Testis (tissue), 2 donors: ENCODE measurements around the gene SFMBT1.

ENCODE experiments used
- POLR2A ChIP-seq: fragments of 450-650 bp; IDR thresholded peaks from one replicate; pipeline ENCODE4 v1.6.1; 2017; ENCODE audit warnings: antibody characterized with exemption, mild to moderate bottlenecking, moderate library complexity
- TF ChIP-seq, protein P1 (sequence below), 3 experiments: fragments of 450-650 bp in 2 of 3; fragments of 200-600 bp in 1 of 3; sonication (generic) in 1 of 3; IDR thresholded peaks; one replicate each; pipeline ENCODE4 v1.5.1; 2016 to 2019; ENCODE audit warnings: antibody characterized with exemption in 3 of 3, mild to moderate bottlenecking in 2 of 3, moderate library complexity in 1 of 3

DNA sequence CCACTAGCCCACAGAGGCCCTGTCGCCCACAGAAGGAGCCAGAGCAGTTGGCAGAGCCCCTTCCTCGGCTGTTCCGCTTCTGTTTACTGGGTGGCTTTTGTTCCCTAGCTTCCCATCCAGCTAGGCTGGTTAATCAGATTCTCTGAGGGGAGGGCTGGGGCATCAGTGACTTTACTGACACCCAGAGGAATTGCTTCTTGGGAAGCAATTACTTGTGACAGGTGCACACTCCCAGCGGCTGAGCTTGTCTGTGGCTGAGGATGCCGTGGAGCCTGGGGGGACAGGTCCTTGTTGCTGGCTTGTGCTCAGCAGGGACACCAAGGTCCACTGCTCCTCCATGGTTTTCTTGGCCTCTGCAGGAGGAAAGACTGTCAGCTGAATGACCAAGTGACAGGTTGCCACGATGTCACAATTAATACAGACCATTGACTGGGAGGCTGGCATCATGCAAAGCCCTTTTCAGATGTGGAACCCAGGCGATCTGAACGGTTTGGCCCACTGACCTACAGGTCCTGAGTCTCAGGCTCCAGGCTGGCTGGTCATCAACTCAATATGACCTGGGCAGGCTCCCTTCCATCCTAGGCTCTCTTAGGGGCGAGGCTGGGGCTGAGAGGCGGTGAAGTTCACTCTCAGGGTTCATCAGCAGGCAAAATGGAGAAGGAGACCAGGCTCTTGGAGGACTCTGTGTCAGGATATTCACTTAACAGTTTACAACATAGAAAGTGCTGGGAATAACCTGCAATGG, 31.8 kb upstream of the SFMBT1 start:
- TF ChIP-seq, protein P1, sequence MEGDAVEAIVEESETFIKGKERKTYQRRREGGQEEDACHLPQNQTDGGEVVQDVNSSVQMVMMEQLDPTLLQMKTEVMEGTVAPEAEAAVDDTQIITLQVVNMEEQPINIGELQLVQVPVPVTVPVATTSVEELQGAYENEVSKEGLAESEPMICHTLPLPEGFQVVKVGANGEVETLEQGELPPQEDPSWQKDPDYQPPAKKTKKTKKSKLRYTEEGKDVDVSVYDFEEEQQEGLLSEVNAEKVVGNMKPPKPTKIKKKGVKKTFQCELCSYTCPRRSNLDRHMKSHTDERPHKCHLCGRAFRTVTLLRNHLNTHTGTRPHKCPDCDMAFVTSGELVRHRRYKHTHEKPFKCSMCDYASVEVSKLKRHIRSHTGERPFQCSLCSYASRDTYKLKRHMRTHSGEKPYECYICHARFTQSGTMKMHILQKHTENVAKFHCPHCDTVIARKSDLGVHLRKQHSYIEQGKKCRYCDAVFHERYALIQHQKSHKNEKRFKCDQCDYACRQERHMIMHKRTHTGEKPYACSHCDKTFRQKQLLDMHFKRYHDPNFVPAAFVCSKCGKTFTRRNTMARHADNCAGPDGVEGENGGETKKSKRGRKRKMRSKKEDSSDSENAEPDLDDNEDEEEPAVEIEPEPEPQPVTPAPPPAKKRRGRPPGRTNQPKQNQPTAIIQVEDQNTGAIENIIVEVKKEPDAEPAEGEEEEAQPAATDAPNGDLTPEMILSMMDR (IDR thresholded peaks at IDR 0.05) = no peak
- no peak for TF ChIP-seq POLR2A
